MG63 (cell line): ENCODE measurements around the gene TANC1. TPM values are rescaled to one million over a fixed set of nuclear protein-coding genes. Genes with fewer than 3 reads are reported as not detected.
A peak's percentile ranks its signal among the peaks of the same experiment; 100 is the strongest.

Experiments used
- DNase-seq: peaks from one replicate; pipeline ENCODE4 v3.0.0-alpha.2; 2020
- H3K27me3 ChIP-seq: fragments of 250-450 bp; sonication (Bioruptor Pico); 2 replicates; pipeline ENCODE4 v1.5.1; 2020; ENCODE audit warnings: mild to moderate bottlenecking, moderate library complexity
- H3K36me3 ChIP-seq: fragments of 250-450 bp; sonication (Bioruptor Pico); 2 replicates; pipeline ENCODE4 v1.5.1; 2020; ENCODE audit warnings: mild to moderate bottlenecking, moderate library complexity
- H3K4me3 ChIP-seq: fragments of 250-450 bp; sonication (Bioruptor Pico); 2 replicates; pipeline ENCODE4 v1.5.1; 2020; ENCODE audit warnings: mild to moderate bottlenecking, moderate library complexity
- H3K9me3 ChIP-seq: fragments of 250-450 bp; sonication (Bioruptor Pico); 2 replicates; pipeline ENCODE4 v1.5.1; 2020; ENCODE audit warnings: mild to moderate bottlenecking, moderate library complexity
- total RNA-seq: library from RNA; depleted of rRNA; stranded (reverse); fragments of >200 nt; shearing (Covaris generic); gene quantifications from 2 replicates; pipeline ENCODE4 v1.2.3, GENCODE V29; 2014; ENCODE audit warnings: low replicate concordance

TANC1 gene
- total RNA-seq, 1 experiment from 2014 or later, result 8.8 TPM

DNA sequence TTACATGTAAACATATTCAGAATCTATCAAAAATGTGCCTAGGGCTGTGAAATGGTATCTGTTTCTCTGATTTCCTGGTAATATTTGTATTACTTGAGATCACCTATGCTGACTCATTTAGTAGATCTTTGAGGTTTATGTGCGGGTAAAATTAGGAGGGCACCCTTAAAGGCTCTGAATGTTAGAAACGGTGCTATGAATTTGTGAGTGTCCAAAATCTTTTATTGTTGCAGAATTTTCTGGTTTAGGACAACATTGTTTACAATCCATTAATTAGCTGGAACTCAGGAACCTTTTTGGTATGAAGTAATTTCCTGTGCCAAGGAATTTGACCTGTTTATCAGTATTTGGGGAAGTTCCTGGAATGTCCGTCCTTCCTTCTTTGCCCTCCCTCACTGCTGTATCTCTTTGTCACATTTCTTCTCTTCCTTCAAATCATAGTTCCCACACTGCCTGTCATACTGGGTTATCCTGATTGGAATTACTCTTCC lies 130.5 kb downstream of the TANC1 start:
- H3K9me3 ChIP-seq, result peaks cover 9% of the 10 kb centered on the region; the same call in 1 of the 2 replicates
- no peak for DNase-seq
- H3K36me3 ChIP-seq, result no peaks in the 10 kb centered on the region; the same call in 1 of the 2 replicates
- H3K4me3 ChIP-seq, result no peak overlapping the region
- H3K27me3 ChIP-seq, result no peaks in the 10 kb centered on the region

GRCh38 chr2:159101755-159102489 lies 133.5 kb downstream of the TANC1 start:
- no peak for DNase-seq
- Histone ChIP-seq H3K27me3 (no peaks in the 10 kb centered on the region), H3K4me3 (no peak overlapping the region)

DNA sequence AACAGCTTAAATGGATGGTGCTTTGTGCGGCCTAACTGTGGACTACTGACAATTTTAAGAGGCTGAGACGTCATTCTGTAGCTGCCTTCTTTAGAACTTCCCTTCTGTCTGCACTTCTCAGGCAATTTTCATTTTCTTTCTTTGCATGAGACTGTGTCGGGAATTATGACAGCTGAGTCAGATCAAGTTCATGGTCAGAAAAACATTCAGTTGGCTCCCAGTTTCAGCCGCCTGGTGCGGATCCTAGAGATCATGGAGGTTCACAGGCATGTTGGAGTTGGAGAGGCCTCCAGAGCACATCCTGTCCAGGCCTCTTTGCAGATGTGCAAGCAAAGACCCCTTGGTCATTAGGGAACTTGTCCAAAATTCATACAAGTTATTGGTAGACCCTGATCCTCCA lies 135.0 kb downstream of the TANC1 start:
- no peaks in the 10 kb centered on the region for H3K27me3 ChIP-seq
- no peak for DNase-seq
- H3K4me3 ChIP-seq, result no peak overlapping the region
- H3K36me3 ChIP-seq, result no peaks in the 10 kb centered on the region; the same call in 1 of the 2 replicates
- no peaks in the 10 kb centered on the region for H3K9me3 ChIP-seq

More at GRCh38 chr2:159101755-159102489, 133.5 kb downstream of the TANC1 start:
- Histone ChIP-seq H3K36me3 (no peaks in the 10 kb centered on the region; the same call in 1 of the 2 replicates), H3K9me3 (no peaks in the 10 kb centered on the region)

DNA sequence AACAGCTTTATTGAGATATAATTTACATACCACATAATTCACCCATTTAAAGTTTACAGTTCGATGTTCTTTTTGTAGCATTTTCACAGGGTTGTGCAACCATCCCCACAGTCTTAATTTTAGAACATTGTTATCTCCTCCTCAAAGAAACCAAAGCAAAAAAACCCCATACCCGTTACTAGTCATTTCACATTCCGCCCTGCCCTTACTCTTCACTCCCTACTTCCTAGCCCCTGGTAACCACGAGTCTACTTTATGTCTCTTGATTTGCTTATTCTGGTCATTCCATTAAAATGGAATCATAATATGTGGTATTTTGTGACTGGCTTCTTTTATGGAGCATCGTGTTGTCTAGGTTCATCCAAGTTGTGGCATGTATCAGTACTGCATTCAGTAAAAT lies 137.7 kb downstream of the TANC1 start:
- no peaks in the 10 kb centered on the region for H3K27me3 ChIP-seq
- no peak for DNase-seq
- no peak overlapping the region for H3K4me3 ChIP-seq
- H3K36me3 ChIP-seq, result no peaks in the 10 kb centered on the region
- no peaks in the 10 kb centered on the region for H3K9me3 ChIP-seq

DNA sequence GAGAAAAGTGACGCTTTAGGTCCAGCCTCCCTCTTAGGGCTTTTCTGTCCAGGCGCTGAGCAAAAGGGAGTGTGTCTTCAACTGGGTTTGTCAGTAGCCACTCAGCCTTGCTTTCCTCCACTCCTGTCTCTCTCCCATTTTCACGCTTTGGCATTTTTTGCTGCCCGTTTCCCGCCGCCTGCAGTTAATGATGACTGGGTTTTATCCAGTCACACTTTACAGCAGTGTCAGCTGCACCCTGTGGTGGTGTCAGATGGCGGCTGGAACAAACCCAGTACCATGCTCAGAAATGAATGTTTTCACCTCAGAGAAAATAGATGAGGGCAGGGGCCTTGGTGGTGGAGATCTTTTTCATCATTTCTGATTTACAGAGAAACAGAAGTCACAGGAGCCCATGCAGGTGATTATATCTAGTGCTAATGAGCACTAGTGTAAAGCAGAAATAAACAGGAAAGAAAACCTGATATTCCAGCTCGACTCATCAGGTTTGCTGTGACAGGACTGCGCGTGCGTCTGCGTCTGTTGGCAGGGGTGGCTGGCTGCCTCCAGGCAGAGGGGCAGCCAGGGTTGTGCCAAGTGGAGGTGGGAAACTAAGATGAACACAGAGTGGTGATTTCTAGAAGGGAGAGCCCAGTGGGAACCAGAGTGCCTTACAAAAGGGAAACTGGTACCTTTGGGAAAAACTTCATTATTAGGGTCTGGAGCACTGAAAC lies 139.9 kb downstream of the TANC1 start:
- H3K9me3 ChIP-seq, result no peaks in the 10 kb centered on the region
- no peak overlapping the region for H3K4me3 ChIP-seq
- DNase-seq, result no peak
- H3K27me3 ChIP-seq, result no peaks in the 10 kb centered on the region
- H3K36me3 ChIP-seq, result no peaks in the 10 kb centered on the region

DNA sequence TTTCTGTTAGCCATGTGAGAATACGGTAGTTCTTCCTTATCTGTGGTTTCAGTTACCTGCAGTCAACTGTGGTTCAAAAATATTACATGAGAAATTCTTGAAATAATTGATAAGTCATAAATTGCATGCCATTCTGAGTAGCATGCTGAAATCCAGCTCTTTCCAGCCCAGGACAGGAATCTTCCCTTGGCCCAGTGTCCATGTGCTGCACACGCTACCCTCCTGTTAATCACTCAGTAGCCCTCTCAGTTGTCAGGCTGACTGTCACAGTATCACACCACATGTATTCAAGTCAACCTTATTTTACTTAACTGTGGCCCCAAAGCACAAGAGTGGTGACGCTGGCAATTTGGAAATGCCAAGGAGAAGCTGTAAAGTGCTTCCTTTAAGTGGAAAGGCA lies 141.1 kb downstream of the TANC1 start:
- Histone ChIP-seq H3K9me3 (no peaks in the 10 kb centered on the region), H3K36me3 (no peaks in the 10 kb centered on the region), H3K4me3 (no peak overlapping the region), H3K27me3 (no peaks in the 10 kb centered on the region)
- DNase-seq, result no peak

- H3K4me3 ChIP-seq, result no peak overlapping the region
- H3K9me3 ChIP-seq, result no peaks in the 10 kb centered on the region
- no peak for DNase-seq
- H3K36me3 ChIP-seq, result no peaks in the 10 kb centered on the region
- no peaks in the 10 kb centered on the region for H3K27me3 ChIP-seq
Measured at GRCh38 chr2:159110784-159111183, 142.3 kb downstream of the TANC1 start.

DNA sequence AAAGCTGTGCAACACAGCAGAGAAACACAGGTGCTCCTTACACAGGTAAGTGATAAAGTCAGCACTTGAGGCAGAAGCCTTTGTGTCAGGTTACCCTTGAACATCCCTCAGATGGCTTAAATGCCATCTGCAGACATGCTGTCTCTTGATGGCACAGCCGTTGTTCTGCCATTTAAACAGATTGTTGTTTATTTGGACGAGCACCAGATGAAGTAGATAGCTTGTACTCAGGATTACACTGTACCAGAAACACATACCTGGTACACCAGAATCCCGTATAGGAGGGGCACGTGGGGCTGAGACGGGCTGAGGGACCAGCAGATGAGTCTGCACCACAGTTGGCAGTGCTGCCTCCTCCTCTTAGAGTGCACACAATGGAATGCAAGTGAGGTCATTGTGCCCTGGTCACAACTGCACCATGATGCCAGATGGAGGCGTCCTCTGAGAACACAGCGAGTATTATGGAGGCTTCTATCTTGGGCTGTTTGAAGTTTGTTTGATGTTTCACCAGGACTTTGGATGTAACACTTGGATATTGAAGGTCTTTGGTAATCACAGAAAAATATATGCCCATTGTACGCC lies 143.0 kb downstream of the TANC1 start:
- DNase-seq, result peak; percentile 28
- Histone ChIP-seq H3K9me3 (no peaks in the 10 kb centered on the region), H3K4me3 (no peak overlapping the region), H3K36me3 (no peaks in the 10 kb centered on the region), H3K27me3 (no peaks in the 10 kb centered on the region)

DNA sequence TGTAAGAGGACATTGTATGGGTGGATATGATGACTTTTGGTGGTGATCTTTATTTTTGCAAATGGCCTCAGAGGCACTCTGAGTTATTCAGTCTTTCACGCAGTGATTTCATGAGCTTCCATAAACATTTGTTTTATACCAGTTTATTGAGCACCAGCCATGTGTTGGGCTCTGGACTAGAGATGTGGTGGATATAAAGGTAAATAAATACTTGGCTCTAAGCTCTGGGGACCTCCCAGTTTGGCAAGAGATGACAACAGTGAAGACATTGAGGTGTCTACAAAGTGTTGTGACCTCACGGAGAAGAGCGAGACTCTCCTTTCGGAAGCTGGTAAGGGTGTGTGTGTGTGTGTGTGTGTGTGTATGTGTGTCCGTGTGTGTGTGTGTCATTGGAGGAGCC lies 146.4 kb downstream of the TANC1 start:
- no peak for DNase-seq

GRCh38 chr2:159116922-159117321 lies 148.5 kb downstream of the TANC1 start:
- no peaks in the 10 kb centered on the region for H3K27me3 ChIP-seq
- no peak overlapping the region for H3K4me3 ChIP-seq
- no peaks in the 10 kb centered on the region for H3K9me3 ChIP-seq
- no peak for DNase-seq
- no peaks in the 10 kb centered on the region for H3K36me3 ChIP-seq

More for the DNA sequence above, 146.4 kb downstream of the TANC1 start:
- Histone ChIP-seq H3K9me3 (no peaks in the 10 kb centered on the region), H3K27me3 (no peaks in the 10 kb centered on the region), H3K36me3 (no peaks in the 10 kb centered on the region), H3K4me3 (no peak overlapping the region)

DNA sequence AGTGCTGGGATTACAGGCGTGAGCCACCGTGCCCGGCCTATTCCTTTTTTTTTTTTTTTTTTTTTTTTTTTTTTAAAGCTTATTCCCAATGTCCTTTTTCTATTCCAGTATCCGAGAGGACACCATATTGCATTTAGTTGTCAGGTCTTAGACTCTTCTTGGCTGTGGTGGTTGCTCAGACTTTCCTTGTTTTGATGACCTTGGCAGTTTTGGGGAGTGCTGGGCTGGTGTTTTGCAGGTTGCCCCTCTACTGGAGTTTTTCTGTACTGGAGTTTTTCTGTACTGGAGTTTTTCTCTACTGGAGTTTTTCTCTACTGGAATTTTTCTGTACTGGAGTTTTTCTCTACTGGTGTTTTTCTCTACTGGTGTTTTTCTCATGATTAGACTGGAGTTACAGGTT lies 149.2 kb downstream of the TANC1 start:
- no peaks in the 10 kb centered on the region for H3K27me3 ChIP-seq
- DNase-seq, result no peak
- H3K9me3 ChIP-seq, result no peaks in the 10 kb centered on the region
- no peak overlapping the region for H3K4me3 ChIP-seq
- H3K36me3 ChIP-seq, result no peaks in the 10 kb centered on the region

GRCh38 chr2:159118115-159118858 lies 149.8 kb downstream of the TANC1 start:
- no peak overlapping the region for H3K4me3 ChIP-seq
- no peaks in the 10 kb centered on the region for H3K9me3 ChIP-seq
- H3K36me3 ChIP-seq, result no peaks in the 10 kb centered on the region
- DNase-seq, result peak; percentile 59
- H3K27me3 ChIP-seq, result no peaks in the 10 kb centered on the region

- no peak for DNase-seq
- Histone ChIP-seq H3K27me3 (no peaks in the 10 kb centered on the region), H3K4me3 (no peak overlapping the region), H3K9me3 (no peaks in the 10 kb centered on the region), H3K36me3 (no peaks in the 10 kb centered on the region)
Measured at GRCh38 chr2:159118859-159119500, 150.5 kb downstream of the TANC1 start.

DNA sequence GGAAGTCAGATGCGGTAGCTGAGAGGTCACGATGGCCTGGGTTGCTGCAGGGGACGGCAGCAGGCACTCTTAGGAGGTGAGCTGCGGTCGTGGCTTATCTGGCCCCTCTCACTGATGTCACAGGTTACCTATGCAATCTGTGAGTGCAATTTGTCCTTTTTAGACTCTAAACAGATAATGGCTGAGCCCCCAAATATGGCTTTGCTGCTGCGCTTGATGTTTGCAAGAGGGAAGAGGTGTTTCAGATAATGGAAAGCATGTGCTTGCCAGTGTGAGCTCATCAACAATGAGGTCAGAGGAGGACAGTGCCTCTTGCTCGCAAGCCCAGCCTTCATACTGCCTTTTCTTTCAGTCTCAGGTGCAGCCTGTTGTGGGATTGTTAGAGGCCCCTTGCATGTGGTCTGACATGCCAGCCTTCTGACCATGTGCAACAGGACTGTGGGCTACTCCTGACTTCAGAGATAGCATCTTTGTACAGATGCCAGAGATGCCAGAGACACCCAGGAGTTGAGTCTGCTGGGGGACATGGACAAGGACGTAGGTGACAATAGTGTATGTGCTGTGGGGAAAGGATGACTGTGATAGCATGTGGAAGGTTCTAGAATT lies 151.3 kb downstream of the TANC1 start:
- no peaks in the 10 kb centered on the region for H3K27me3 ChIP-seq
- no peaks in the 10 kb centered on the region for H3K9me3 ChIP-seq
- no peak overlapping the region for H3K4me3 ChIP-seq
- no peaks in the 10 kb centered on the region for H3K36me3 ChIP-seq
- no peak for DNase-seq

GRCh38 chr2:159123786-159124185 lies 155.3 kb downstream of the TANC1 start:
- H3K27me3 ChIP-seq, result no peaks in the 10 kb centered on the region
- no peaks in the 10 kb centered on the region; the same call in 1 of the 2 replicates for H3K36me3 ChIP-seq
- H3K9me3 ChIP-seq, result no peaks in the 10 kb centered on the region
- no peak for DNase-seq
- H3K4me3 ChIP-seq, result no peak overlapping the region

GRCh38 chr2:159124441-159124911 lies 156.0 kb downstream of the TANC1 start:
- Histone ChIP-seq H3K36me3 (no peaks in the 10 kb centered on the region; the same call in 1 of the 2 replicates), H3K27me3 (no peaks in the 10 kb centered on the region), H3K4me3 (no peak overlapping the region), H3K9me3 (no peaks in the 10 kb centered on the region)
- peak; percentile 68 for DNase-seq
